Islet precursor cell (in vitro differentiated cells): Measurements from ENCODE around the gene ALS2CL.
A peak's percentile ranks its signal among the peaks of the same experiment; 100 is the strongest.
"Not testable (repeated sequence)": the region's sequence is repeated elsewhere in the genome, so short reads cannot be mapped to it uniquely, and the experiment has no call there.

Experiments
- DNase-seq: peaks from one replicate; pipeline ENCODE4 v3.0.0-alpha.2; 2018

ALS2CL gene

DNA sequence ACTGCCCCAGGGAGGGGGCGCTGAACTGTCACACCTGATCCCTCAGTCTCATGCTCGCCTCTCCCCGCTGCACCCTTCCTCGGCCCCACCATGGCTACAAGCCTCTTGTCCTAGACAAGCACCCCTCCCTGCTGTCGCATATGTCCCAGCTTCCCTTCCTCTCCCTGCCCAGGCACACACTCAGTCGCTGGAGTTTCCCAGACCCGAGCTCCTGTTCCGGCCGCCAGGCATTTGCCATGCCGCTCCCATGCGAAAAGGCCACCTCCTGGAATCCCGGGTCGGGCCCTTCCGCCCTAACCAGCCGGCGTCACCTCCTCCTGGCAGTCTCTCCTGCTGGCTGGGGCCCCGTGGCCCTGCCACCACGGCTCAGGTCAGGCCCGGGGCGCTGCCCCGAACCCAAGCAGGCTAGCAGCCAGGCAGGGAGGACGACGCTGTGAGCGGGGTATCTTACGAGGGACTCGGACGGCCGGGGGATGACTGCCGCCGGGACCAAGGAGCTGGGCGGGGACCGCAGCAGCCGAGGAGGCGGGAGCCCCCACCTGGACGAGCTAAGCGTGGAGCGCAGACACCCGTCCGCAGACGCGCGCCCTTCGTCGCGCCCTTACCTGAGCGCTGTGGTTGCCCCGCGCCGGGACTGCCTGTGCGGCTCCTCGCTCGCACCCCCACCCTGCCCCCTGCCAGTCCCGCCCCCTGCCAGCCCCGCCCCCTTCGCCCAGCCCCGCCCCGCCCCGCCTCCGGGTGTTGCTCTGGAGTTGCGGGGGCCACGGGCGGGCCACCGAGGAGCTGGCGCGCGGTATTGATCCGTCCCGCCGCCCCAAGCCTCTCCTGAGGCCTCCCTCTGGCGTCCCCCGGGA, at the start of gene ALS2CL:
Gene ALS2CL, minus strand, starts transcription at position 642 of the 854 bp plus-strand sequence. CDS start 4,239 bp downstream, outside the sequence.
- DNase-seq: peak; percentile 87

GRCh38 chr3:46742992-46743585, 49.6 kb upstream of the ALS2CL start:
- peak; percentile 62 for DNase-seq

- DNase-seq: not testable (repeated sequence)
These were observed 46.1 kb upstream of the ALS2CL start for GRCh38 chr3:46739565-46739964.

GRCh38 chr3:46737329-46737731, 43.9 kb upstream of the ALS2CL start:
- DNase-seq: no peak

DNA sequence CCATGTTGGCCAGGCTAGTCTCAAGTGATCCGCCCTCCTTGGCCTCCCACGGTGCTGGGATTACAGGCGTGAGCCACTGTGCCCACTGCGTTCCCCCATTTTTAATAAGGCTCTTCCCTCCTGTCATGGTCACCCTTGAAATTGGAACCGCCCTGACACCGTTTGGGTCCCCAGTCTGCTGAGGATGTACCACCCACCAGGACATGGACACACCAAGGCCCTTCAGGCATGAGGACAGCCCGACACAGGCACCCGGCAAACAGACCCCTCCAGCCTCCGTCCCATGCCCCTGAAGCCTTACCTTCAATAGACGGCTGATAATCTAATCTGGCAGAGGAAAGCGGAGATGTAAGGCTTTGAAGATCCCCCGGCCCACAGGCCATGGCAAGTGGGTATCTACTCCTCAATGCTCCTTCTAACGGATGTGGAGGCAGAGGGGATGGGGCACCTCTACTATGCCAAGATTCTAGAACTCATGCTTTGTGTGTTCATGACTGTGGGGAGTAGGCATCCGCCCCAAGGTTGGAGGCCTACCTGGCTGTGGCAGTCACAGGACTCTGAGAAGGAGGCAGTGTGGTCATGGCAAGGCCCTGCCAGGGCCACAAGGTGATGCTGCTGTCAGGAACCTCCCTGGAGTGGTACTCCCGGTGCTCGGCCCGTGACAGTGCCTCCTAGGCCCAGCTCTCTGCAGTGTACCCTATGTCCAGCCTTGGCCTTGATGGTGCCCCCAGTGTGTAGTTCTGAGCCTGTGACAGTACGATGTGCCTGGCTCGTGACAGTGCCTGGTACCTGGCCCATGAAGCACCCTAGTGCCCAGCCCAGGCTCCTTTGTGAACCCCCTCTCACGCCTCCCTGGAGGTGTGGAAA, 42.8 kb upstream of the ALS2CL start:
- DNase-seq: no peak

- no peak for DNase-seq
These were observed 41.3 kb upstream of the ALS2CL start for GRCh38 chr3:46734773-46735172.

GRCh38 chr3:46733026-46733800, 39.7 kb upstream of the ALS2CL start:
- no peak for DNase-seq

DNA sequence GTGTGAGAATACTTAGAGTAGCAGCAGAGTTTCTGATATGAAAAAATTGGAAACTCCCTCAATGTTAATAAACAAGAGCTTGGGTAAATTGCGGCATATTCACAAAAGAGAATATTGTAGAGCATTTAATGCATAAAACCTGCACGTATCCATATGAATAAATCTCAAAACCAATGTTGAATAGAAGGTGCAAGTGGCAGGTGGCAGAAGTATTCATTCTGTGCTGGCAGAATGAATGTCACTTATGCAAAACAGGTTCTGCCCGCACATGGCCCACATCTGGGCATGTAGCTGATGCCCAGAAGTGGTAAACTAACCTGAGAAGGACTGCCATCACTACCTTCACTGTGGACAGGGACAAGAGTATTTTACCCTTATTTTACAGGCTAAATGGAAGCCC, 38.3 kb upstream of the ALS2CL start:
- DNase-seq: no peak

- DNase-seq: no peak
These were observed 37.3 kb upstream of the ALS2CL start for GRCh38 chr3:46730819-46731218.

DNA sequence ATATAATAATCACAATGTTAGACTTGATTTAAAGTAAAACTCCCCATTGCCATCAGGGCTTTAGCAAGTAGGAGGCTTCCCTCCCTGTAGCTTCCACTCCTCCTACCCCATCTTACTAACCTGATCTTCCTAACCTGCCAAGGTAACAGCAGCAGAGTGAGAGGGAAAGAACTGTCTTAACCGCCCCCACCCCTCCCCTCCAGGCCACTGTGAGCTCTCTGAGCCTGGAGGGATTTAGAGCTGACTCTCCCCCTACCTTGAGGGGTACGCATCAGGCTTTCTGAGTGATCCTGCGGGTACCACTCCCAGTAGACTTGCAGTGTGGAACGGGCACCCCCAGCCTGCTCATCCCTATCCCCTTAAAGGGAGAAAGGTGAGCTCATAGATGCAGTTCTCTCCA, 35.6 kb upstream of the ALS2CL start:
- DNase-seq: no peak

GRCh38 chr3:46725621-46726314, 32.3 kb upstream of the ALS2CL start:
- DNase-seq: no peak

- no peak for DNase-seq
These were observed 30.9 kb upstream of the ALS2CL start for GRCh38 chr3:46724424-46724823.

- DNase-seq: no peak
These were observed 29.0 kb upstream of the ALS2CL start for GRCh38 chr3:46722443-46722842.

- DNase-seq: peak; percentile 11
These were observed 27.5 kb upstream of the ALS2CL start for GRCh38 chr3:46721009-46721408.

- DNase-seq: peak; percentile 37
These were observed 26.3 kb upstream of the ALS2CL start for GRCh38 chr3:46719735-46720271.

DNA sequence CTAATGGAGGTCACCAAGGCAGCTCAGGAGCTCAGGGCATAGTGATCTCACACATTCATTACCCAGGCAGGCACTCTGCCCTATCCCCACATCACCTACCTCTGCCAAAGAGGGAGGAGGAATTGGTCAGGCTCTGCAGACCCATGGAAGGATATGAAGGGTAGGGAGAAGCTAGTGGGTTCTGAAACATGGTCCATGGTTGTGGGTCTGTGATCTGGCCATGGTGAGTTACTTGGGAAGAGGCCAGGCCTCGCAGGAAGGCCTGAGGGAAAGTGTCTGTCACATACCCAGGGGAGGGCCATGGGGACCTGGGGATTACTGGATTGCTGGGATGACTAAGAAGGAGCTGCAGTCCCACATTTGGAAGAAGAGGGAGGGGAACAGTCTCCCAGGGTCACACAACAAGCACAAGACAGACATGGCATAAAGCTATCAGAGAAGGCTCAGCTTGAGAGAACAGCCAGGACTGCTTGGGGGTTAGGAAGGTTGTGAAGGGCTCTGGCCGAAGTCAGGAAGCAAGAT, 25.6 kb upstream of the ALS2CL start:
- peak; percentile 49 for DNase-seq

GRCh38 chr3:46717447-46718231, 24.2 kb upstream of the ALS2CL start, which contains the start of gene PRSS50:
Gene PRSS50 (minus strand): TSS chr3:46717869. CDS start chr3:46717824, 45 bp downstream.
- DNase-seq: peak; percentile 51

GRCh38 chr3:46716461-46717441, 23.3 kb upstream of the ALS2CL start:
- DNase-seq: peak; percentile 38
